ENCODE measurements around the gene NR3C2. TPM values are rescaled to one million over a fixed set of nuclear protein-coding genes. Genes with fewer than 3 reads are reported as not detected.

NR3C2 gene
- total RNA-seq, 1 experiment from 2014 or later: 2.8 TPM

DNA sequence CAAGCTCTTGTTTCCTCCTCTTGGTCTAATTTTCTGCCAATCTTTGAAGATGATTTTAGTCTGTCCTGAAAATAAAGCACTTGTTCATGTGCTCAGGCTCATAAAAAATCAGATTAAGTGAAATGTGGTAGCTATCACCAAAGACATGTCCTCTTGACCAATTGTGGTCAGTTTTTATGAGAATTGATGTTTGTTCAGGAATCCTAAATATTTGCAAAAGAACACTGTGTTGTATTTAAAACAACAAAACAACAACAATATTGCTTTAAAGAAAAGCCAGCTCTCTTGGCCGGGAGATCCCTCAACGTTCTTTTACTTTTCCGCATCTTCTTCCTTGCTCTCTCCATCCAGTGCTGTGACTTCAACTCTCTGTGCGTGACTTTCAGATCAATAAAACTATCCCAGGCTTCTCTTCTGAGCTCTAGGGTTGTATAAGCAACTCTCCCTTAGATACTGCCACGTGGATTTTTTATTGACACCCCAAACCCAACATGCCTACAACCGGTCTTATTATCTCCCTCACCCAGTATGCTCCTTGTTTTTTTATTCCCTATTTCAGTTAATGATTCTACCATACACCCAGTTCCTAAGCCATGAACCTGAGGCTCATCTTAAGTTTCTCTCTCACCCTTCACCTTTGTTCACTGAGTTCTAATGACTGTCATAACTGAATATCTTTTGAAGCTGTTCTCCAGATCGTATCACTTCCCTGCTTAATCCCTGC is 400.4 kb downstream of the NR3C2 start:
- H3K9me3 ChIP-seq (ENCODE audit: low read length): no peaks in the 10 kb centered on the region
- DNase-seq: no peak
- POLR2A ChIA-PET (ENCODE audit: unreplicated experiment): no interaction called here
- no peak overlapping the region for H3K27ac ChIP-seq (ENCODE audit: low read length)
- H2AFZ ChIP-seq (ENCODE audit: low read length): no peak overlapping the region
- no peaks in the 10 kb centered on the region for H3K4me1 ChIP-seq (ENCODE audit: insufficient read depth, low read length)
- no peak for TF ChIP-seq EZH2 (IDR thresholded peaks at IDR 0.05; ENCODE audit: low read length, unreplicated experiment)
- TF ChIP-seq, protein P1, sequence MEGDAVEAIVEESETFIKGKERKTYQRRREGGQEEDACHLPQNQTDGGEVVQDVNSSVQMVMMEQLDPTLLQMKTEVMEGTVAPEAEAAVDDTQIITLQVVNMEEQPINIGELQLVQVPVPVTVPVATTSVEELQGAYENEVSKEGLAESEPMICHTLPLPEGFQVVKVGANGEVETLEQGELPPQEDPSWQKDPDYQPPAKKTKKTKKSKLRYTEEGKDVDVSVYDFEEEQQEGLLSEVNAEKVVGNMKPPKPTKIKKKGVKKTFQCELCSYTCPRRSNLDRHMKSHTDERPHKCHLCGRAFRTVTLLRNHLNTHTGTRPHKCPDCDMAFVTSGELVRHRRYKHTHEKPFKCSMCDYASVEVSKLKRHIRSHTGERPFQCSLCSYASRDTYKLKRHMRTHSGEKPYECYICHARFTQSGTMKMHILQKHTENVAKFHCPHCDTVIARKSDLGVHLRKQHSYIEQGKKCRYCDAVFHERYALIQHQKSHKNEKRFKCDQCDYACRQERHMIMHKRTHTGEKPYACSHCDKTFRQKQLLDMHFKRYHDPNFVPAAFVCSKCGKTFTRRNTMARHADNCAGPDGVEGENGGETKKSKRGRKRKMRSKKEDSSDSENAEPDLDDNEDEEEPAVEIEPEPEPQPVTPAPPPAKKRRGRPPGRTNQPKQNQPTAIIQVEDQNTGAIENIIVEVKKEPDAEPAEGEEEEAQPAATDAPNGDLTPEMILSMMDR (conservative IDR thresholded peaks at IDR 0.05; ENCODE audit: low read depth, low read length): no peak
- TF ChIP-seq EZH2phosphoT487 (IDR thresholded peaks at IDR 0.05; ENCODE audit: borderline replicate concordance, low read length): no peak
- no TSS peak for BruUV-seq (replicated peaks)
- intact Hi-C loops (cut with micrococcal nuclease): no loop called here
- CTCF ChIA-PET: no interaction called here
- no peaks in the 10 kb centered on the region for H3K9me2 ChIP-seq (replicated peaks; ENCODE audit: low read length)
- ATAC-seq: no peak
- H3K4me2 ChIP-seq (ENCODE audit: low read length): no peak overlapping the region
- no peaks in the 10 kb centered on the region for H4K20me1 ChIP-seq (ENCODE audit: low read length)
- no peaks in the 10 kb centered on the region for H3K36me3 ChIP-seq (ENCODE audit: low read depth, low read length)
- no peaks in the 10 kb centered on the region for H3K27me3 ChIP-seq (ENCODE audit: low read length)
- no peaks in the 10 kb centered on the region for H3K79me2 ChIP-seq (ENCODE audit: low read length)
- no peak overlapping the region for H3K4me3 ChIP-seq (ENCODE audit: low read length)
- no peaks in the 10 kb centered on the region for H3F3A ChIP-seq (ENCODE audit: low read length, unreplicated experiment)
- H3K9ac ChIP-seq (ENCODE audit: low read length): no peak overlapping the region

DNA sequence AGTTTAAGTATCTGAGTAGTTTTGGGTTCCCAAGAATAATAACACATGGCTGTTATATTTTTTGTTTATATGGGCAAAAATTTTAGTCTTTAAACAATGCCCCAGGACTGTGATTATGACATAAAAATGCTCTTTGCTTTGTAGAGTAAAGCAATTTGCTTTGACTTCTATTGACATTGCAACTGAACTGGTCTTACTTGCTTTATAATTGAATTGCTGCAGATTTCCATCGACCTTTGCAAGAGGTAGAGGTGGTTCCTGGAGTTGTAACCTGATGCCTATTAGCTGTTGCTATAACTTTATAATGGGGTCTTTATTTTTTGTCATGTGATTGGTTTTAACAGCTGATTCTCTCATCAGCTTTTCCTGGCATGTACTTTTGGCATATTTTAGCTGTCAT is 407.4 kb downstream of the NR3C2 start:
- H3K4me1 ChIP-seq (ENCODE audit: insufficient read depth, low read length): no peaks in the 10 kb centered on the region
- H3K27me3 ChIP-seq (ENCODE audit: low read length): no peaks in the 10 kb centered on the region
- ATAC-seq (no peak), DNase-seq (no peak)
- intact Hi-C loops (cut with micrococcal nuclease): no loop called here
- H3K9me3 ChIP-seq (ENCODE audit: low read length): no peaks in the 10 kb centered on the region
- no peaks in the 10 kb centered on the region for H3K36me3 ChIP-seq (ENCODE audit: low read depth, low read length)
- no peak overlapping the region for H3K9ac ChIP-seq (ENCODE audit: low read length)
- no peak overlapping the region for H3K4me2 ChIP-seq (ENCODE audit: low read length)
- no peaks in the 10 kb centered on the region for H3F3A ChIP-seq (ENCODE audit: low read length, unreplicated experiment)
- no peak for TF ChIP-seq EZH2 (IDR thresholded peaks at IDR 0.05; ENCODE audit: low read length, unreplicated experiment)
- TF ChIP-seq, protein P1 (conservative IDR thresholded peaks at IDR 0.05; ENCODE audit: low read depth, low read length): no peak
- no peak for TF ChIP-seq EZH2phosphoT487 (IDR thresholded peaks at IDR 0.05; ENCODE audit: borderline replicate concordance, low read length)
- ChIA-PET CTCF (no interaction called here), POLR2A (ENCODE audit: unreplicated experiment) (no interaction called here)
- no peaks in the 10 kb centered on the region for H4K20me1 ChIP-seq (ENCODE audit: low read length)
- H2AFZ ChIP-seq (ENCODE audit: low read length): no peak overlapping the region
- H3K9me2 ChIP-seq (replicated peaks; ENCODE audit: low read length): no peaks in the 10 kb centered on the region
- no peak overlapping the region for H3K4me3 ChIP-seq (ENCODE audit: low read length)
- H3K79me2 ChIP-seq (ENCODE audit: low read length): no peaks in the 10 kb centered on the region
- H3K27ac ChIP-seq (ENCODE audit: low read length): no peak overlapping the region
- BruUV-seq (replicated peaks): no TSS peak

DNA sequence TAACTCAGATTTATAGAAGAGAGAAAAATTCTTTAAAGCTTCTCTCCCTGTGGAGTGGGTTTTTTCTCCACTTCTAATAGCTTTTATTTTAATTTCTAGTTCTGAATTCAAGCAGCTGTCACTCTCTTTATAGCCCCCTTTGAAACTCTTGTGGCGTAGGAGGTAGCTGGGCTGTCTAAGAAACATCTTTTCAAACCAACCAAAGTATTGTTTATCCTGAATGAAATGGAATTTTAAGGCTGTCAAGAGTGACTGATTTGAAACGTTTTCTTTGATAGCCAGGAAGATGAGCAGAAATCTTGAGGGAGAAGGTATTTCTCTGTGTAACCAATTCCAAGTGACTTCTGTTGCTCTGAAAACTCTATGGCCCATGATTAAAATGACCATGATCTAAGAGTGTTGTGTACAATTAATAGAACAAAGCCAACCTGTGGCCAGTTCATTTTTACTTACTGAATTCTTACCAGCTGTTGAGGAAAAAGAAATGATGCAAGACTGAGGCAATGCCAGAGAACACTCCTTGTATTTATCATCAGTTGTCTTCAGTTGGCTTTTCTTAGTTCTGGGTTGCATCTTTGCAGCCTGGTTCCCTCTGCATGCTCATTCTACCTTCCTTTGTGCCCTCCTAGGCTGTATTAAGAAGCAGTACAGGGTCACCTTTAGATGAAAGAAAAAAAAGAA is 411.9 kb downstream of the NR3C2 start:
- POLR2A ChIA-PET (ENCODE audit: unreplicated experiment): no interaction called here
- TF ChIP-seq EZH2phosphoT487 (IDR thresholded peaks at IDR 0.05; ENCODE audit: borderline replicate concordance, low read length) (no peak), EZH2 (IDR thresholded peaks at IDR 0.05; ENCODE audit: low read length, unreplicated experiment) (no peak)
- TF ChIP-seq, protein P1 (conservative IDR thresholded peaks at IDR 0.05; ENCODE audit: low read depth, low read length): no peak
- no peak overlapping the region for H2AFZ ChIP-seq (ENCODE audit: low read length)

More for the DNA sequence above, 411.9 kb downstream of the NR3C2 start:
- no peaks in the 10 kb centered on the region for H4K20me1 ChIP-seq (ENCODE audit: low read length)
- no peaks in the 10 kb centered on the region for H3F3A ChIP-seq (ENCODE audit: low read length, unreplicated experiment)
- H3K4me2 ChIP-seq (ENCODE audit: low read length): no peak overlapping the region
- no peaks in the 10 kb centered on the region for H3K9me2 ChIP-seq (replicated peaks; ENCODE audit: low read length)
- intact Hi-C loops (cut with micrococcal nuclease): no loop called here
- no peak for ATAC-seq
- no peak overlapping the region for H3K27ac ChIP-seq (ENCODE audit: low read length)
- H3K36me3 ChIP-seq (ENCODE audit: low read depth, low read length): no peaks in the 10 kb centered on the region
- no peak overlapping the region for H3K9ac ChIP-seq (ENCODE audit: low read length)
- no TSS peak for BruUV-seq (replicated peaks)
- H3K4me3 ChIP-seq (ENCODE audit: low read length): no peak overlapping the region
- no peak for DNase-seq
- CTCF ChIA-PET: no interaction called here
- H3K4me1 ChIP-seq (ENCODE audit: insufficient read depth, low read length): no peaks in the 10 kb centered on the region
- H3K9me3 ChIP-seq (ENCODE audit: low read length): no peaks in the 10 kb centered on the region
- H3K79me2 ChIP-seq (ENCODE audit: low read length): no peaks in the 10 kb centered on the region
- no peaks in the 10 kb centered on the region for H3K27me3 ChIP-seq (ENCODE audit: low read length)
